HUES48 (cell line): Measurements from ENCODE around the gene CDH26.

Source experiments
- H3K27ac ChIP-seq: one replicate; pipeline ENCODE4 v1.7.0; 2013; ENCODE audit warnings: low read depth, low read length, inconsistent platforms
- H3K27me3 ChIP-seq: 2 replicates; pipeline ENCODE4 v1.6.1; 2013; ENCODE audit warnings: mild to moderate bottlenecking, low read length; ENCODE audit not compliant: control insufficient read depth, insufficient read depth
- H3K36me3 ChIP-seq: 2 replicates; pipeline ENCODE4 v1.6.1; 2013; ENCODE audit warnings: low read length; ENCODE audit not compliant: control insufficient read depth, insufficient read depth
- H3K4me1 ChIP-seq: 2 replicates; pipeline ENCODE4 v1.6.1; 2013; ENCODE audit warnings: mild to moderate bottlenecking, low read length; ENCODE audit not compliant: control insufficient read depth, insufficient read depth
- H3K4me3 ChIP-seq: 2 replicates; pipeline ENCODE4 v1.5.1; 2013; ENCODE audit warnings: mild to moderate bottlenecking, low read depth, low read length
- H3K9ac ChIP-seq: 2 replicates; pipeline ENCODE4 v1.6.1; 2013; ENCODE audit warnings: mild to moderate bottlenecking, low read depth, low read length, moderate library complexity
- H3K9me3 ChIP-seq: 2 replicates; pipeline ENCODE4 v1.6.1; 2013; ENCODE audit warnings: low read length; ENCODE audit not compliant: control insufficient read depth, insufficient read depth

The CDH26 gene

DNA sequence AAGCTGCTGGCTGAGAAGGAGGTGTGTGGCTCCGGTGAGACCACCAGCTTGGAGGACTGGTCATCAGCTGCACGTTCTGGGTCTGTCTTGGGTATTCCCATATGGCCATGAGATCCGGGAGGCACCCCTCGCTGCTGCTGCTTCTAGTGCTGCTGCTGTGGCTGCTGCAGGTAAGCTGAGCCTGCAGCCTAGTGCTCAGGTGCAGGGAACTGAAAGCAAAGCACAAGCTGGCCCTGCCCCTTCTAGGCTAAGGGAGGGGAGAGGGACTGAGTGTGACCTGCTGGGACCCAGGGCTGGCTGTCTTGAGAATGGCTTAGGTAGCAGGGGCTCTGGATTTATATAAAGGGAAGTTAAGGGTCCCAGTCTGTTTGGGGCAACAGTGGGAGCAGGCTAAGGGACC, 403 bp downstream of the CDH26 start:
- H3K9ac ChIP-seq: no peak overlapping the region
- H3K9me3 ChIP-seq: no peaks in the 10 kb centered on the region
- no peaks in the 10 kb centered on the region for H3K27me3 ChIP-seq
- H3K27ac ChIP-seq: no peak overlapping the region
- H3K4me3 ChIP-seq: no peak overlapping the region
- no peaks in the 10 kb centered on the region; the same call in 1 of the 2 replicates for H3K4me1 ChIP-seq
- H3K36me3 ChIP-seq: no peaks in the 10 kb centered on the region

DNA sequence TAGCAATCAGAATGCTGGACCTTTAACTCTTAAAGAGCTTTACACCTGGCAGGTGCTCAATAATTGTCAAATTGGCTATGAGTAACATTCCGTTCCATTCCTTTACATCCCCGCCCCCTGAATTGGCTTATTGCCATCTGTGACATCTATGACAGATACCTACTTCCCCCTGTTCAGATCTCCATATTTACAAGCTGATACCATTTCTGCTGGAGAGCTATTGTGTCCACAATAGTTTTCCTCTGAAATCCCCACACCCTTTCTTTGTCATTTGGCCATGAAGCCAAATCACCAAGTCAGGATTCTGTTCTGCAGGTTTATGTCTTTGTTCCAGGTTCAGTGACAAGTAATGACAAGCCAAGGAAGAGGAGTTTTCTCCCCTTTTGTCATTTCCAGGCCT, 3.2 kb downstream of the CDH26 start:
- Histone ChIP-seq H3K27me3 (no peaks in the 10 kb centered on the region), H3K9me3 (no peaks in the 10 kb centered on the region), H3K27ac (no peak overlapping the region), H3K36me3 (no peaks in the 10 kb centered on the region), H3K9ac (no peak overlapping the region), H3K4me1 (no peaks in the 10 kb centered on the region; the same call in 1 of the 2 replicates), H3K4me3 (no peak overlapping the region)

DNA sequence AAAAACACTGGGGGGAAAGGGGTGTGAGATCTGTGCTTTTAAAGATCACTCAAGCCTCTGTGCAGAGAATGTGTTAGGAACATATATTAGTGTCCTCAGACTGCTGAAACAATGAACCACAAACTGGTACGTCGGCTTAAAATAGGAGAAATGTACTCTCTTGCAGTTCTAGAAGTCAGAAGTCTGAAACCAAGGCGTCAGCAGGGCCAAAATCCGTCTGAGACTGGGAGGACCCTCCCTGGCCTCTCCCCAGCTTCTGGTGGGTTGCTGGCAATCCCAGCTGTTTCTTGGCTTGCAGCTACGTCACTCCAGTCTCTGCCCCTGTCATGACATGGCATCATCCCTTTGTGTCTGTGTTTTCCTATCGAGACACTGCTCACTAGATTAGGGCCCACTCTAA, 3.9 kb downstream of the CDH26 start:
- Histone ChIP-seq H3K36me3 (no peaks in the 10 kb centered on the region), H3K27ac (no peak overlapping the region), H3K9me3 (no peaks in the 10 kb centered on the region), H3K9ac (no peak overlapping the region), H3K4me1 (no peaks in the 10 kb centered on the region; the same call in 1 of the 2 replicates), H3K27me3 (no peaks in the 10 kb centered on the region), H3K4me3 (no peak overlapping the region)

DNA sequence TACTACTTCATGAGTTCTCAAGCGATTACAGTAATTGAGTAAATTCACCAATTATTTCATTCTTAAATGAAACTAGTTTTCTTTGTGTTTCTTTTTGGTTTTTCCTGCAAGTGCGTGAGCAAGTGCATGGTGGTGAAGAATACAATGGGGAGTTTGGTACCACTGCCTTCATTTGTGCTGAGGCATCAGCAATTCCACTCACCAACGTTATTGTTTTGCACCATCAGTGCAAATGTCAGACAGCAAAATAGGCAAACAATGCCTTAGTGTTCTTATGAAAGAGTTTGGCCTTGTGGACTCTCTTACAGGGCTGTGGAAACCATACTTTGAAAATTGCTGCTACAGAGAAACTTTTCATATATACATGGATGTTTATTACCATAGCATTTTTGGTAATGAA, 8.2 kb downstream of the CDH26 start:
- H3K9ac ChIP-seq: no peak overlapping the region
- no peak overlapping the region for H3K27ac ChIP-seq
- H3K4me1 ChIP-seq: no peaks in the 10 kb centered on the region
- no peaks in the 10 kb centered on the region for H3K9me3 ChIP-seq
- no peaks in the 10 kb centered on the region for H3K27me3 ChIP-seq
- no peaks in the 10 kb centered on the region for H3K36me3 ChIP-seq
- no peak overlapping the region for H3K4me3 ChIP-seq

GRCh38 chr20:59971428-59971827, 13.2 kb downstream of the CDH26 start:
- Histone ChIP-seq H3K4me1 (no peaks in the 10 kb centered on the region), H3K27ac (no peak overlapping the region), H3K36me3 (no peaks in the 10 kb centered on the region), H3K9ac (no peak overlapping the region), H3K27me3 (no peaks in the 10 kb centered on the region), H3K4me3 (no peak overlapping the region), H3K9me3 (no peaks in the 10 kb centered on the region)

DNA sequence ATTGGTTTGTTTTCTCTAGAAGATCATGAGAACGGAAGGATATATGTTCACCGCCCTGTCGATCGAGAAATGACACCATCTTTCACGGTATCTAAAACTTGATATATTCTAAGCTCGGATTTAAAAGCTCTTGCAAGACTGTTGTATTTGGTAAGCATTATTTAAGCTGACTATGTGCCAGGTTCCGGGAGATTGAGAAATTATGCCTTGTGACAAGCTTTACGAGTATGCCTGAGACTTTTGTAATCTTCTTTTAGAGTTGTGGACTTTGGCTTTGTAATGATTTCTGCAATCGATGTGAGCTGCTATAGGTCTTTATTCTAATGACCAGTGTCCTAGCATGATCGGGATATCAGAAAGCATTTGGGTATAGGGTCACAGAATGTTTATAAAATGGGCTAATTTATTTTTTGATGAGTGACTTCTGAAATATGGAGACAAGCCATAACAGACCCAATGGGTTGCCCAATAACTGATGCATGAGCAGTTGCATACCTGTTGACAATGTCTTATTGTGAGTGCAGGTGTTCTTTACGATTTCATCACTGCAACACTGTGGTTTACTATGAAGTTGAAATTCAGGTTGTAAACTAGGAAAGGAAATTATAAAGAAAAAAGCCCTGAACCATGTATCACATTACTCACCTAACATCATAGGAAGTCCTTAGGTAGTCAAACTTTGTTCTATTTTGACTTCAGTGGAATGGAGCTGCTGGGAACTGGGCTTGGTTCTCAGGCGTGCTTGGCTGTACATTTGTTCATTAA, 14.0 kb downstream of the CDH26 start:
- Histone ChIP-seq H3K27me3 (no peaks in the 10 kb centered on the region), H3K9ac (no peak overlapping the region), H3K4me1 (no peaks in the 10 kb centered on the region), H3K4me3 (no peak overlapping the region), H3K36me3 (no peaks in the 10 kb centered on the region), H3K27ac (no peak overlapping the region), H3K9me3 (no peaks in the 10 kb centered on the region)

- H3K9me3 ChIP-seq: no peaks in the 10 kb centered on the region
- H3K27me3 ChIP-seq: no peaks in the 10 kb centered on the region
- H3K9ac ChIP-seq: no peak overlapping the region
- H3K36me3 ChIP-seq: no peaks in the 10 kb centered on the region
- H3K4me3 ChIP-seq: no peak overlapping the region
- no peak overlapping the region for H3K27ac ChIP-seq
- H3K4me1 ChIP-seq: no peaks in the 10 kb centered on the region
Observed at GRCh38 chr20:59976156-59976782, 18.0 kb downstream of the CDH26 start.

- H3K27me3 ChIP-seq: no peaks in the 10 kb centered on the region
- H3K27ac ChIP-seq: no peak overlapping the region
- no peaks in the 10 kb centered on the region for H3K36me3 ChIP-seq
- no peak overlapping the region for H3K9ac ChIP-seq
- H3K4me3 ChIP-seq: no peak overlapping the region
- H3K9me3 ChIP-seq: no peaks in the 10 kb centered on the region
- no peaks in the 10 kb centered on the region for H3K4me1 ChIP-seq
Observed at GRCh38 chr20:59977086-59977485, 18.9 kb downstream of the CDH26 start.

GRCh38 chr20:59983076-59983475, 24.9 kb downstream of the CDH26 start:
- H3K9ac ChIP-seq: no peak overlapping the region
- H3K9me3 ChIP-seq: no peaks in the 10 kb centered on the region
- peaks cover 5% of the 10 kb centered on the region; the same call in 1 of the 2 replicates for H3K4me1 ChIP-seq
- no peak overlapping the region for H3K27ac ChIP-seq
- H3K36me3 ChIP-seq: no peaks in the 10 kb centered on the region
- H3K4me3 ChIP-seq: no peak overlapping the region
- H3K27me3 ChIP-seq: no peaks in the 10 kb centered on the region

DNA sequence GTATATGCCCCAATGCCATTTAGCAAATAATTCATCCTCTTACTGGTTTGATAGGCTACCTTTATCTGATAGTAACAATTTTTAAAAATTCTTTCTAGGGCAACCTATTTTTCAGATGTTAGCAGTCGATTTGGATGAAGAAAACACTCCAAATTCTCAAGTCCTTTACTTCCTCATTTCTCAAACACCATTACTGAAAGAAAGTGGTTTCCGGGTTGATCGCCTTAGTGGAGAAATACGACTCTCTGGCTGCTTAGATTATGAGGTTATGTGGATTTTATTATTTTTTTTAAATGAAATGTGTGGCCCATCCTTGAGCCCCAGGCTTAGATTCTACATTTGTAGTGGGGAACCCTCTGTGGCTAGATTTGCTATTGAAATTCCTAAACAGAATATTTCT, 26.3 kb downstream of the CDH26 start:
- Histone ChIP-seq H3K9ac (no peak overlapping the region), H3K27ac (no peak overlapping the region), H3K27me3 (no peaks in the 10 kb centered on the region), H3K4me3 (no peak overlapping the region), H3K36me3 (no peaks in the 10 kb centered on the region), H3K9me3 (no peaks in the 10 kb centered on the region), H3K4me1 (peaks cover 12% of the 10 kb centered on the region; the same call in 1 of the 2 replicates)

DNA sequence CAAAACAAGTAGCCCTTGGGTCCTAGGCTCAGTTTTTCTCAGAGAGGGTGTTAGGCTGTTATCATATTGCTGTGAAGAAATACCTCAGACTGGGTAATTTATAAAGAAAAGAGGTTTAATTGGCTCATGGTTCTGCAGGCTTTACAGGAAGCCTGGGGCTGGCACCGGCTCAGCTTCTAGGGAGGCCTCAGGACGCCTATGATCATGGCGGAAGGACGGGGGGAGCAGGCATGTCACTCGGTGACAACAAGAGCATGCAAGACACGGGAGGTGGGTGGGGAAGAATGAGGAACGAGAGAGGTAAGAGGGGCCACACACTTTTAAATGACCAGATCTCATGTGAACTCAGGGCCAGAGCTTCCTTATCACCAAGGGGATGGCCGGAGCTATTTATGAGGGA, 26.9 kb downstream of the CDH26 start:
- Histone ChIP-seq H3K36me3 (no peaks in the 10 kb centered on the region), H3K9me3 (no peaks in the 10 kb centered on the region), H3K9ac (no peak overlapping the region), H3K4me1 (peaks cover 12% of the 10 kb centered on the region; the same call in 1 of the 2 replicates), H3K27me3 (no peaks in the 10 kb centered on the region), H3K27ac (no peak overlapping the region), H3K4me3 (no peak overlapping the region)
